ENCODE measurements around the gene PCSK5.

Gene PCSK5

GRCh38 chr9:76394195-76394959 lies 503.9 kb downstream of the PCSK5 start, which contains the start of gene RFK:
Gene RFK (minus strand): TSS chr9:76394426. CDS start chr9:76394171, 255 bp downstream.
- Histone ChIP-seq H2AFZ (ENCODE audit: low read length) (peak within 1 kb of the TSS; percentile 99), H3K9me2 (replicated peaks; ENCODE audit: insufficient read depth, low read length) (no peaks in the 10 kb centered on the region), H3F3A (ENCODE audit: insufficient read depth, low read length) (peaks cover 7% of the 10 kb centered on the region), H3K4me2 (ENCODE audit: low read depth, low read length) (peak within 1 kb of the TSS; percentile 86), H3K9ac (ENCODE audit: low read length) (peak within 1 kb of the TSS; percentile 95), H4K20me1 (ENCODE audit: insufficient read depth, low read length) (no peaks in the 10 kb centered on the region), H3K4me3 (ENCODE audit: low read length) (peak within 1 kb of the TSS; percentile 91), H3K27me3 (replicated peaks; ENCODE audit: insufficient read depth, low read length) (no peaks in the 10 kb centered on the region), H3K79me2 (ENCODE audit: low read length) (peaks cover 25% of the 10 kb centered on the region), H3K9me3 (replicated peaks; ENCODE audit: insufficient read depth, low read length) (no peaks in the 10 kb centered on the region), H3K27ac (ENCODE audit: low read length) (peak within 1 kb of the TSS; percentile 85), H3K4me1 (ENCODE audit: low read length) (no peaks in the 10 kb centered on the region), H3K36me3 (replicated peaks; ENCODE audit: insufficient read depth, low read length) (no peaks in the 10 kb centered on the region)
- TF ChIP-seq EZH2 (optimal IDR thresholded peaks at IDR 0.05; ENCODE audit: low read depth, low read length) (no peak), EZH2phosphoT487 (IDR thresholded peaks at IDR 0.05; ENCODE audit: low read length) (no peak)
- TF ChIP-seq, protein P1, sequence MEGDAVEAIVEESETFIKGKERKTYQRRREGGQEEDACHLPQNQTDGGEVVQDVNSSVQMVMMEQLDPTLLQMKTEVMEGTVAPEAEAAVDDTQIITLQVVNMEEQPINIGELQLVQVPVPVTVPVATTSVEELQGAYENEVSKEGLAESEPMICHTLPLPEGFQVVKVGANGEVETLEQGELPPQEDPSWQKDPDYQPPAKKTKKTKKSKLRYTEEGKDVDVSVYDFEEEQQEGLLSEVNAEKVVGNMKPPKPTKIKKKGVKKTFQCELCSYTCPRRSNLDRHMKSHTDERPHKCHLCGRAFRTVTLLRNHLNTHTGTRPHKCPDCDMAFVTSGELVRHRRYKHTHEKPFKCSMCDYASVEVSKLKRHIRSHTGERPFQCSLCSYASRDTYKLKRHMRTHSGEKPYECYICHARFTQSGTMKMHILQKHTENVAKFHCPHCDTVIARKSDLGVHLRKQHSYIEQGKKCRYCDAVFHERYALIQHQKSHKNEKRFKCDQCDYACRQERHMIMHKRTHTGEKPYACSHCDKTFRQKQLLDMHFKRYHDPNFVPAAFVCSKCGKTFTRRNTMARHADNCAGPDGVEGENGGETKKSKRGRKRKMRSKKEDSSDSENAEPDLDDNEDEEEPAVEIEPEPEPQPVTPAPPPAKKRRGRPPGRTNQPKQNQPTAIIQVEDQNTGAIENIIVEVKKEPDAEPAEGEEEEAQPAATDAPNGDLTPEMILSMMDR (IDR thresholded peaks at IDR 0.05; ENCODE audit: low read length) = peak; percentile 35
- DNase-seq = peak; percentile 91

- Histone ChIP-seq H3K9me3 (replicated peaks; ENCODE audit: insufficient read depth, low read length) (no peaks in the 10 kb centered on the region), H3K4me1 (ENCODE audit: low read length) (no peaks in the 10 kb centered on the region), H3K9me2 (replicated peaks; ENCODE audit: insufficient read depth, low read length) (no peaks in the 10 kb centered on the region), H2AFZ (ENCODE audit: low read length) (peak overlapping the region; percentile 99), H3K9ac (ENCODE audit: low read length) (peak overlapping the region; percentile 95), H3K4me3 (ENCODE audit: low read length) (peak overlapping the region; percentile 91), H3K4me2 (ENCODE audit: low read depth, low read length) (peak overlapping the region; percentile 86), H3K79me2 (ENCODE audit: low read length) (peaks cover 25% of the 10 kb centered on the region), H4K20me1 (ENCODE audit: insufficient read depth, low read length) (no peaks in the 10 kb centered on the region), H3K36me3 (replicated peaks; ENCODE audit: insufficient read depth, low read length) (no peaks in the 10 kb centered on the region), H3K27ac (ENCODE audit: low read length) (peak overlapping the region; percentile 85), H3F3A (ENCODE audit: insufficient read depth, low read length) (peaks cover 7% of the 10 kb centered on the region), H3K27me3 (replicated peaks; ENCODE audit: insufficient read depth, low read length) (no peaks in the 10 kb centered on the region)
- peak; percentile 66 for DNase-seq
- no peak for TF ChIP-seq EZH2 (optimal IDR thresholded peaks at IDR 0.05; ENCODE audit: low read depth, low read length)
- TF ChIP-seq, protein P1 (IDR thresholded peaks at IDR 0.05; ENCODE audit: low read length) = no peak
- TF ChIP-seq EZH2phosphoT487 (IDR thresholded peaks at IDR 0.05; ENCODE audit: low read length) = no peak
These were observed 504.4 kb downstream of the PCSK5 start for GRCh38 chr9:76394960-76395252.

DNA sequence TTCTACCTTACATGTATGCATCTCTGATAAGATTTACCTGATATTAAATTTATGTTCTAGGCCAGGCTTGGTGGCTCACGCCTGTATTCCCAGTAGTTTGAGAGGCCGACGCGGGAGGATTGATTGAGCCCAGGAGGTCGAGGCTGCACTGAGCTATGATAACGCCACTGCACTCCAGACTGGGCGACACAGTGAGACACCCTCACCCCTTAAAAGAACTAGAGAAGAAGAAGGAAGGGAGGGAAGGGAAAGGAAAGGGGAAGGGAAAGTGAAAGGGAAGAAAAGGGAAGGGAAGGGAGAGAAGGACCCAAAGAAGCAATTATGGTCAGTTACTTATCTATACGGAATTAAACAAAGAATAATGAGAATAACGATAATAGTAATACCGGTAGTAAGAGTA lies 504.9 kb downstream of the PCSK5 start:
- H3K9me3 ChIP-seq (replicated peaks; ENCODE audit: insufficient read depth, low read length) = no peaks in the 10 kb centered on the region
- H3K9me2 ChIP-seq (replicated peaks; ENCODE audit: insufficient read depth, low read length) = no peaks in the 10 kb centered on the region
- peak overlapping the region; percentile 95; the same call in 1 of the 2 replicates for H3K9ac ChIP-seq (ENCODE audit: low read length)
- H3K79me2 ChIP-seq (ENCODE audit: low read length) = peaks cover 25% of the 10 kb centered on the region
- no peaks in the 10 kb centered on the region for H4K20me1 ChIP-seq (ENCODE audit: insufficient read depth, low read length)
- no peak overlapping the region for H3K27ac ChIP-seq (ENCODE audit: low read length)
- H3K36me3 ChIP-seq (replicated peaks; ENCODE audit: insufficient read depth, low read length) = no peaks in the 10 kb centered on the region
- TF ChIP-seq, protein P1 (IDR thresholded peaks at IDR 0.05; ENCODE audit: low read length) = no peak
- TF ChIP-seq EZH2phosphoT487 (IDR thresholded peaks at IDR 0.05; ENCODE audit: low read length) = no peak
- TF ChIP-seq EZH2 (optimal IDR thresholded peaks at IDR 0.05; ENCODE audit: low read depth, low read length) = no peak
- H3K4me3 ChIP-seq (ENCODE audit: low read length) = peak overlapping the region; percentile 91
- peaks cover 7% of the 10 kb centered on the region for H3F3A ChIP-seq (ENCODE audit: insufficient read depth, low read length)
- H3K27me3 ChIP-seq (replicated peaks; ENCODE audit: insufficient read depth, low read length) = no peaks in the 10 kb centered on the region
- no peak for DNase-seq
- peak overlapping the region; percentile 99 for H2AFZ ChIP-seq (ENCODE audit: low read length)
- H3K4me2 ChIP-seq (ENCODE audit: low read depth, low read length) = peak overlapping the region; percentile 86
- H3K4me1 ChIP-seq (ENCODE audit: low read length) = no peaks in the 10 kb centered on the region
